Thymus (tissue), 11 donors: Measurements from ENCODE around the gene COX8A. TPM values are rescaled to one million over a fixed set of nuclear protein-coding genes. Genes with fewer than 3 reads are reported as not detected.

Experiments used
- DNase-seq, 9 donors: peaks; one replicate each; pipeline ENCODE4 v3.0.0-alpha.2; 2013; ENCODE audit warnings: low spot score in 9 of 9, low read depth in 6 of 9, missing footprints in 1 of 9
- H3K27ac ChIP-seq, 2 donors: one replicate each; pipeline ENCODE4 v1.5.1; 2013; ENCODE audit warnings: control low read depth in 1 of 2, low read depth in 1 of 2, low read length in 1 of 2, mild to moderate bottlenecking in 1 of 2, moderate library complexity in 1 of 2
- H3K27me3 ChIP-seq, 2 donors: one replicate each; pipeline ENCODE4 v1.5.1; 2013; ENCODE audit warnings: low read length in 1 of 2; ENCODE audit not compliant: control insufficient read depth in 2 of 2, insufficient read depth in 1 of 2
- H3K36me3 ChIP-seq, 2 donors: one replicate each; pipeline ENCODE4 v1.5.1; 2013; ENCODE audit warnings: low read length in 1 of 2, mild to moderate bottlenecking in 1 of 2, moderate library complexity in 1 of 2; ENCODE audit not compliant: control insufficient read depth in 2 of 2, insufficient read depth in 2 of 2
- H3K4me1 ChIP-seq, 2 donors: one replicate each; pipeline ENCODE4 v1.5.1; 2013; ENCODE audit warnings: low read length in 2 of 2; ENCODE audit not compliant: control insufficient read depth in 2 of 2, insufficient read depth in 2 of 2
- H3K4me3 ChIP-seq, 2 donors: one replicate each; pipeline ENCODE4 v1.5.1; 2013; ENCODE audit warnings: low read length in 2 of 2, control low read depth in 1 of 2, mild to moderate bottlenecking in 1 of 2
- H3K9me3 ChIP-seq, 2 donors: one replicate each; pipeline ENCODE4 v1.5.1; 2013; ENCODE audit warnings: low read length in 1 of 2, mild to moderate bottlenecking in 1 of 2; ENCODE audit not compliant: control insufficient read depth in 2 of 2, insufficient read depth in 1 of 2
- WGBS: extraction: QIAGEN DNeasy Blood & Tissue Kit; methylation state at CpG from one replicate; pipeline ENCODE4 v1.1.7; 2013; 5-methylcytosine and 5-hydroxymethylcytosine counted together
- polyA plus RNA-seq: library from polyadenylated mRNA; stranded (reverse); fragments of 200-250 nt; gene quantifications from one replicate; pipeline ENCODE4 v1.2.3, GENCODE V29; 2013
- total RNA-seq: library from RNA; stranded (reverse); fragments of 120-200 nt; gene quantifications from one replicate; pipeline ENCODE4 v1.2.4, GENCODE V29; 2013
- donor health status: healthy.

Gene COX8A
- total and polyA plus RNA-seq, 2 donors: 411 to 418 TPM

DNA sequence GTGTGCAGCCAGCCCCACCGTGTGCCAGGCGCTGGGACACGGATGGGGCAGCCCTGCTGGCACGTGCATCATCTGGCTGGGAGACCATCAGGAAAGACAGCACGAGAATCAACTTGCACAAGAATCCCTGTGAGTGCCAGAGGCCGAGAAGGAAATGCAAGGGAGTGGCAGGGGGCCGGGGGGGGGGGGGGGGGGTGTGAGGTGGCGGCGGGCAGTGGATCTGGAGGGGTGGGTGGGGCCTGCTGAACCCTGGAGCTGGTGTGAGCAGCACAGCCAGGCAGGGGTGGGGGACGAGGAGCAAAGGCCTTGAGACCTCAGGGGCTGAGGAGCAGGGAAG is 47.3 kb downstream of the COX8A start:
- WGBS: 82% methylated on average over 10 of the region's 10 CpGs
- Histone ChIP-seq H3K4me3 (no peak overlapping the region), H3K9me3 (no peaks in the 10 kb centered on the region), H3K4me1 (peaks cover 0 to 4% of the 10 kb centered on the region in 2 donors), H3K27me3 (peaks cover 0 to 4% of the 10 kb centered on the region in 2 donors), H3K36me3 (no peaks in the 10 kb centered on the region), H3K27ac (no peak overlapping the region)
- DNase-seq: no peak

DNA sequence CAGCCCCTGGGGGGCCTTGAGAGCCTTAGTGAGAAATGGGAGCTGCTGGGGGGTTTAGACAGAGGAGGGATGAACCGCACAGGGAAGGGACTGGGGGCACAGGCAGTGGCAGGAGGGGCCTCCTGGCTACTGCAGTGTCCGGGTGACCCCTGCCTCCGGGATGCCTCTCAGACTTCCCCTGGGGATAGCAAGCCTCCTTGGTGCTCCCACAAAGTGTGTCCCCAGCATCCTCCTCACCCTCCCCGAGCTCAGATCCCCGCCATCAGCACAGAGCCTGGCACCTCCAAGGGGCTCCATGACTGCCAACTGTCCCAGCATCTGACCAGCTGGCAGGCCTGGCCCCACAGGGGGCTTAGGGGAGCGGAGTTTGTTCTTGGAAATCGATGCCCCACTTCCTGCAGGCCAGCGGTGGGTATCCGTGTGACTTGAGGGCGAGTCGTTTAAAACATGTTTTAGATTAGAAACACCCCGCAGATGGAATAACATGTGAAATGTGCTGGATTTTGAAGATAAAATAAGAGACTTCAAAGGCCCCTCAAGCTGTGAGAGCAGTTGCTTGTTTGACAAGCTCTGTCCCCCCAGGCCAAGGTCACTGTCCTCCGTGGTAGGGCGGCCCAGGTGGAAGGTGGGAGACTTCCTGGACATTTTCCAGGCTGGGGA is 47.8 kb downstream of the COX8A start:
- WGBS: 96% methylated on average over 14 of the region's 14 CpGs
- Histone ChIP-seq H3K4me3 (no peak overlapping the region), H3K27me3 (peaks cover 0 to 4% of the 10 kb centered on the region in 2 donors), H3K4me1 (peaks cover 0 to 7% of the 10 kb centered on the region in 2 donors), H3K9me3 (no peaks in the 10 kb centered on the region), H3K36me3 (no peaks in the 10 kb centered on the region), H3K27ac (no peak overlapping the region)
- no peak for DNase-seq

DNA sequence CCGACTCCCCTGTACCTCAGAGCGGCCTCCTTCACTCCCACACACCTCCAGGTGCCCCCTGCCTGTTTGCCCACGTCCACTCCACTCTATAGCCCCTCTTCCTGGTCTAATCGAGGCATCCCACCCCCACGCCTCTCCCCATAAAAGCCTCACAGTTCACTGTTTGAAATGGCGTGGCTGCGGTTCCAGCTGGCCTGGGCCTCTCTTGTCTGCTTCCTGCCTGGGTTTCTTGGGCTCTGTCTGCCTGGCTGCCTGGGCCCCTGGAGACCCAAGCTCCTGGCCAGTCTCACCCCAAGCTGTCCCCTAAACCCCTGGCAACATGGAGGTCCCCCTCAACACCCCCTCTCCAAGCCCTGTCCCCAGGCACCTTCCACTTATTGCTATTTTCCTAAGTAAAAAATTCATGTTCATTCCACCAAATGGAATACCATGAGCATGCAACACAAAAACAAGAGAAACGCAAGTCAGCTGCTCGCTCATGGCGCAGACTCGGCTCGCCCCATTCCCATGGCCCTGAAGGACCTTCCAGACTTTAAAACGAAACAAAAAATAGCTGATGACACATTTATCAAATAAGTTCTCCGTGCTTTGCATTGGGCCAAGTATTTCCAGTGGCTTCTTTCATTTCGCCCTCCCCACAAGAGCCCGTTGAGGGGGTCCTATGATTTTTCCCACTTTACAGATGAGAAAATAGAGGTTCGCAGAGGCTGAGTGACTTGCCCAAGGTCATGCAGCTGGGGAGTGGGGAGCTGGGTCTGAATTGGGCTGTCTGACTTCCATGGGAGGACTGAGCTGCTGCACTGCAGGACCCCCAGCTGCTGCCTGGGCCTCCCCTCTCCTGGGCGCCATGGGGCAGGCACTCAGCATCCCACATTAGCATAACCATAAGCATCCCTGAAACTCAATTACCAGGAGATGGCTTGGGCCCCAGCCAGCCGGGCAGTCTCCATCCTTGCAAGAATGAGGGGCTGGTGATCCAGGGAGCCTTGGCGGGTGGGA is 49.6 kb downstream of the COX8A start:
- 92% methylated on average over 20 of the region's 20 CpGs for WGBS
- Histone ChIP-seq H3K4me3 (no peak overlapping the region), H3K36me3 (no peaks in the 10 kb centered on the region), H3K9me3 (no peaks in the 10 kb centered on the region), H3K27ac (no peak overlapping the region), H3K27me3 (peaks cover 0 to 14% of the 10 kb centered on the region in 2 donors), H3K4me1 (peaks cover 0 to 24% of the 10 kb centered on the region in 2 donors)
- no peak for DNase-seq

DNA sequence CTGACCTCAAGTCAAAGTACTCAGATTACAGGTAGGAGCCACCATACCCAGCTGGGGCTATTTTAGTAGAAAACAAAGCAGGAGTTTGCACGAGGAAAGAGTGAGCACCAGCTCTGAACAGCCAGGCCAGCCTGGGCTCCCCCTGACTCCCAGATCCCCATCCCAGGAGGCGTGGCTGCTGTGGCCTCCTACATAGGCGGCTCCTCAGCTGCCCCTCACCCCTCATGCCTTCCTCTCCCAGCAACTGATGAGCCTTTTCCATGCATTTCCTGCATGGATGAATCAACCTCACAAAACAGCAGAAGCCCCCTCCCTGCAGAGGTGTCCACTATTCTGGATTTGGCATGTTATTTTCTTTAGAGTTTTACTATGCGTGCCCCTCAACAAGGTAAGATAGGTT is 50.8 kb downstream of the COX8A start:
- Histone ChIP-seq H3K36me3 (no peaks in the 10 kb centered on the region), H3K9me3 (no peaks in the 10 kb centered on the region), H3K27me3 (peaks cover 0 to 21% of the 10 kb centered on the region in 2 donors), H3K4me1 (peaks cover 0 to 26% of the 10 kb centered on the region in 2 donors), H3K4me3 (no peak overlapping the region), H3K27ac (no peak overlapping the region)
- WGBS: 96% methylated on average over 4 of the region's 4 CpGs
- DNase-seq: no peak

Other genes with a start within 250 kb of the COX8A start
- 15.7 TPM for gene ZFTA, start 205.8 kb upstream of the COX8A start, total RNA-seq
- gene ZFTA, start 205.8 kb upstream of the COX8A start, polyA plus RNA-seq: 10.3 TPM
- gene SPINDOC, start 161.2 kb upstream of the COX8A start, total RNA-seq: 17.5 TPM
- gene SPINDOC, start 161.2 kb upstream of the COX8A start, polyA plus RNA-seq: 11.7 TPM
- 12.7 TPM for gene MARK2, start 135.5 kb upstream of the COX8A start, total RNA-seq
- gene MARK2, start 135.5 kb upstream of the COX8A start, polyA plus RNA-seq: 17.5 TPM
- gene RCOR2, start 57.5 kb upstream of the COX8A start, total RNA-seq: 2.4 TPM
- 0.87 TPM for gene RCOR2, start 57.5 kb upstream of the COX8A start, polyA plus RNA-seq
- 9.1 TPM for gene NAA40, start 35.6 kb upstream of the COX8A start, total RNA-seq
- 18.4 TPM for gene NAA40, start 35.6 kb upstream of the COX8A start, polyA plus RNA-seq
- gene OTUB1, start 11.8 kb downstream of the COX8A start, total RNA-seq: 46.7 TPM
- gene OTUB1, start 11.8 kb downstream of the COX8A start, polyA plus RNA-seq: 83.8 TPM
- 0.05 TPM for gene FLRT1, start 61.3 kb downstream of the COX8A start, total RNA-seq
- gene FLRT1, start 61.3 kb downstream of the COX8A start, polyA plus RNA-seq: 0.07 TPM
- gene MACROD1, start 191.5 kb downstream of the COX8A start, total RNA-seq: 16.6 TPM
- 9.7 TPM for gene MACROD1, start 191.5 kb downstream of the COX8A start, polyA plus RNA-seq
- gene STIP1, start 211.6 kb downstream of the COX8A start, total RNA-seq: 94.1 TPM
- gene STIP1, start 211.6 kb downstream of the COX8A start, polyA plus RNA-seq: 46.7 TPM
- 74.5 TPM for gene FERMT3, start 232.1 kb downstream of the COX8A start, total RNA-seq
- 91.0 TPM for gene FERMT3, start 232.1 kb downstream of the COX8A start, polyA plus RNA-seq